Keratinocyte (primary cell): ENCODE data around the gene RNF130.

ENCODE experiments used
- CTCF ChIP-seq, 3 experiments: IDR thresholded peaks in 1 of 3; conservative IDR thresholded peaks in 1 of 3; optimal IDR thresholded peaks in 1 of 3; 2 replicates in 2 of 3; 3 replicates in 1 of 3; pipeline versions ENCODE3 to v1.5.1; 2011; ENCODE audit warnings: low read length in 3 of 3, mild to moderate bottlenecking in 3 of 3, moderate library complexity in 2 of 3, control low read depth in 1 of 3, inconsistent platforms in 1 of 3; ENCODE audit not compliant: insufficient read depth in 2 of 3; ENCODE audit errors: extremely low read depth in 1 of 3
- EZH2 ChIP-seq: IDR thresholded peaks from one replicate; pipeline ENCODE4 v1.6.1; 2012; ENCODE audit warnings: inconsistent platforms, mild to moderate bottlenecking, low read length, moderate library complexity

DNA sequence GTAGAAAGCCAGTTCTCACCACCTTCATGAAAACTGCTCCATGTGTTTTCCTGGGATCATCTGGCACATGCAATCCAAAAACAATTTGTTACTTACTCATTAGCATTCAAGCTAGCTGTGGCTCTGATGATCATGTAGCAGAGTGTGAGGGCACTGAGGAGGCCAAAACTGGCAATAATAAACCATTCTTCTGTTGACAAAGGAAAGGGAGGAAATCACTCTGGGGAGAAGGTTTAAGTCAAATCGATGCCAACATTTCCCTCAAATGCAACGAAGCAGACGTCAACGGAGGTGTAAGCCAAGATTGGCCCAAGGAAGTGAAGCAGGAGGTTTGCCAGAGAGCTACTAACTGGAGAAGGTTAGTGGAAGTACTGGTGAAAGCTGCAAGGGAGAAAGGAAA is 108.2 kb downstream of the RNF130 start:
- no peak for TF ChIP-seq CTCF (optimal IDR thresholded peaks at IDR 0.05 in 1 of 3, IDR thresholded peaks at IDR 0.05 in 1 of 3, conservative IDR thresholded peaks at IDR 0.05 in 1 of 3; ENCODE audit: extremely low read depth in 1 of 3, insufficient read depth in 2 of 3, low read length in 3 of 3)
- TF ChIP-seq EZH2 = no peak
